Aorta (tissue), 5 donors: ENCODE measurements around the gene GLE1. TPM values are rescaled to one million over a fixed set of nuclear protein-coding genes. Genes with fewer than 3 reads are reported as not detected.
"Not testable (repeated sequence)": the region's sequence is repeated elsewhere in the genome, so short reads cannot be mapped to it uniquely, and the experiment has no call there.

Experiments
- ATAC-seq: fragments of 200-7000 bp; cut with Tn5 transposase; one replicate; pipeline ENCODE4 v1.9.1; 2022; ENCODE audit warnings: moderate library complexity; ENCODE audit not compliant: low FRiP score
- DNase-seq, 2 donors: peaks; one replicate each; pipeline ENCODE4 v3.0.0-alpha.2; 2020
- H3K27ac ChIP-seq, 2 donors: one replicate each; pipeline ENCODE4 v1.5.1; 2013; ENCODE audit warnings: low read length in 2 of 2, mild to moderate bottlenecking in 2 of 2, moderate library complexity in 2 of 2, control low read depth in 1 of 2, inconsistent platforms in 1 of 2, low read depth in 1 of 2
- H3K27me3 ChIP-seq, 2 donors: one replicate each; pipeline ENCODE4 v1.6.1; 2013; ENCODE audit warnings: control low read depth in 1 of 2, low read length in 1 of 2, mild to moderate bottlenecking in 1 of 2, moderate library complexity in 1 of 2; ENCODE audit not compliant: insufficient read depth in 2 of 2, control insufficient read depth in 1 of 2
- H3K36me3 ChIP-seq, 2 donors: one replicate each; pipeline ENCODE4 v1.6.1; 2013; ENCODE audit warnings: control low read depth in 1 of 2, low read length in 1 of 2, mild to moderate bottlenecking in 1 of 2; ENCODE audit not compliant: insufficient read depth in 2 of 2, control insufficient read depth in 1 of 2
- H3K4me1 ChIP-seq, 2 donors: one replicate each; pipeline ENCODE4 v1.6.1; 2013; ENCODE audit warnings: low read length in 2 of 2, control low read depth in 1 of 2, mild to moderate bottlenecking in 1 of 2, moderate library complexity in 1 of 2; ENCODE audit not compliant: insufficient read depth in 2 of 2, control insufficient read depth in 1 of 2
- H3K4me3 ChIP-seq, 2 donors: one replicate each; pipeline ENCODE4 v1.5.1; 2013; ENCODE audit warnings: low read length in 2 of 2, control low read depth in 1 of 2, mild to moderate bottlenecking in 1 of 2
- H3K9me3 ChIP-seq: one replicate; pipeline ENCODE4 v1.6.1; 2013; ENCODE audit warnings: mild to moderate bottlenecking, low read length; ENCODE audit not compliant: control insufficient read depth
- WGBS, 2 donors: extraction: QIAGEN DNeasy Blood & Tissue Kit; methylation state at CpG; one replicate each; pipeline ENCODE4 v1.1.7; 2013; 5-methylcytosine and 5-hydroxymethylcytosine counted together
- intact Hi-C, 2 donors: fragments of 100-400 bp; cut with DNase I; formaldehyde crosslinking; loops; one replicate each; pipeline versions ENCODE4 v1.14.2 to v1.15.0; 2022
- polyA plus RNA-seq, 2 donors: library from polyadenylated mRNA; stranded (reverse); fragments of 200-250 nt; gene quantifications; one replicate each; pipeline ENCODE4 v1.2.3, GENCODE V29; 2013
- total RNA-seq, 2 donors: library from RNA; stranded (reverse); fragmentation: NEBNext Ultra II Directional; extraction: Animal tissue kit (Norgen Biotek cat#: 25700); gene quantifications; one replicate each; pipeline ENCODE4 v1.2.1, GENCODE V29; 2021
- donor health status: healthy with polysubstance abuse.
- donor health status: Bipolar disorder and iron deficiency.
- donor health status: DM: no; HTN: no; CAD: no.
- donor health status: DM: no; HTN: no; CAD: no.
- donor health status: DM: yes; HTN: yes; CAD: no.

Gene GLE1
- total and polyA plus RNA-seq, 4 donors: 6.9 to 17.3 (median 12.9) TPM

GRCh38 chr9:128503415-128503825 lies 1.1 kb upstream of the GLE1 start:
- 36 to 45% methylated on average over 14 of the region's 14 CpGs for WGBS, 2 donors
- H3K27me3 ChIP-seq, H3K9me3 ChIP-seq, H3K27ac ChIP-seq, H3K4me1 ChIP-seq, ATAC-seq, H3K4me3 ChIP-seq, H3K36me3 ChIP-seq: not testable (repeated sequence)
- peak in 1 of 2 donors; percentile 59 for DNase-seq
- intact Hi-C loops: loop anchor here in 1 of 2 donors (5.0 kb wide), 1 partner anchor 46 kb away; the partner anchor contains the start of gene ODF2

DNA sequence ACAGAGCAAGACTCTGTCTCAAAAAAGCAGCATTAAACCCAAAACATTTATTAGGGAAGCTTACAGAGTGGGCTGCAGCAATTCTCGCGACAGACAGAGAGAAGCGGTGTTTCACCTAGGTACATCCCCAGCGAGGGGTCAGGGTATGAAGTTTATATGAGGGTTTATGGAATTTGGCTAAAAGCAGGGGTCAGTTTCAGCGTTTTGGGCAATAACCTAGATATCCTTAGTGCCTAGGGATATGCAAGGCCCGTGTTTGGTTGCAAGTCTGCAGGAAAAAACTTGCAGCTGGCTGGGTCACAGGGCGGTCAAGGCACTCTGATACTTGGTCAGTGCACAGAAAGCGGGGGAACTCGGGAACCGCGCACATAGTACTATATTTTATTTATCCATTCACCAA lies 649 bp upstream of the GLE1 start:
- no peaks in the 10 kb centered on the region for H3K27me3 ChIP-seq
- WGBS, 2 donors: 15 to 16% methylated on average over 11 of the region's 11 CpGs
- intact Hi-C loops: loop anchor here (2.0 to 5.0 kb wide), 2 partner anchors 47 to 49 kb away; partner anchors contain the start of genes ODF2 (in 1 of the 2) and SPTAN1 (in 1 of the 2)
- no peak overlapping the region for H3K27ac ChIP-seq
- H3K36me3 ChIP-seq: no peaks in the 10 kb centered on the region
- H3K4me3 ChIP-seq: peak overlapping the region; percentile 36 to 41
- no peaks in the 10 kb centered on the region for H3K9me3 ChIP-seq
- ATAC-seq (no peak), DNase-seq (peak in 1 of 2 donors; percentile 70)
- H3K4me1 ChIP-seq: peaks cover 0 to 4% of the 10 kb centered on the region in 2 donors

GRCh38 chr9:128505414-128505765 lies 871 bp downstream of the GLE1 start:
- Histone ChIP-seq H3K4me1 (peaks cover 0 to 4% of the 10 kb centered on the region in 2 donors), H3K9me3 (no peaks in the 10 kb centered on the region), H3K4me3 (peak overlapping the region; percentile 65 to 88), H3K36me3 (no peaks in the 10 kb centered on the region), H3K27ac (no peak overlapping the region), H3K27me3 (no peaks in the 10 kb centered on the region)
- ATAC-seq (no peak), DNase-seq (no peak)
- intact Hi-C loops: loop anchor here in 1 of 2 donors (2.0 kb wide), 1 partner anchor 47 kb away; the partner anchor contains the start of gene SPTAN1
- WGBS, 2 donors: 27 to 29% methylated on average over 6 of the region's 6 CpGs

DNA sequence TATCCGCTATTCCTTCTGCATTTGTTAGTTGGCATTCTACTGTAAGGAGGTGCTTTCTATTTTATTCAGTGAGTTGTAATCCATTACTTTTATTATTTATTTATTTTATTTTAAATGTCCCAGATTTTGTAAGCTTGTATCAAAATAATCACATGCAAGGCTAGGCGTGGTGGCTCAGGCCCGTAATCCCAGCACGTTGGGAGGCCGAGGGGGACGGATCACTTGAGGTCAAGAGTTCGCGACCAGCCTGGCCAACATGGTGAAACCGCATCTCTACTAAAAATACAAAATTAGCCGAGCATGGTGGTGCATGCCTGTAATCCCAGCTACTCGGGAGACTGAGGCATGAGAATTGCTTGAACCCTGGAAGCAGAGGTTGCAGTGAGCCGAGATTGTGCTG lies 1.4 kb downstream of the GLE1 start:
- not testable (repeated sequence) for ATAC-seq, H3K9me3 ChIP-seq, H3K27me3 ChIP-seq, H3K4me1 ChIP-seq, H3K4me3 ChIP-seq, H3K27ac ChIP-seq, H3K36me3 ChIP-seq
- intact Hi-C loops: loop anchor here in 1 of 2 donors (2.0 kb wide), 1 partner anchor 47 kb away; the partner anchor contains the start of gene SPTAN1
- WGBS, 2 donors: 83 to 88% methylated on average over 12 of the region's 12 CpGs
- DNase-seq: peak in 1 of 2 donors; percentile 39

- DNase-seq: no peak
These were observed 8.3 kb downstream of the GLE1 start for GRCh38 chr9:128512820-128513219.

GRCh38 chr9:128521956-128522355 lies 17.4 kb downstream of the GLE1 start:
- Histone ChIP-seq H3K9me3 (no peaks in the 10 kb centered on the region), H3K27me3 (no peaks in the 10 kb centered on the region), H3K27ac (no peak overlapping the region), H3K36me3 (peaks cover 5 to 6% of the 10 kb centered on the region in 2 donors), H3K4me1 (no peaks in the 10 kb centered on the region), H3K4me3 (no peak overlapping the region)
- WGBS, 2 donors: 93 to 95% methylated on average over 6 of the region's 6 CpGs
- DNase-seq: no peak
- intact Hi-C loops: no loop called here
- ATAC-seq: no peak

More at GRCh38 chr9:128512820-128513219, 8.3 kb downstream of the GLE1 start:
- ATAC-seq: no peak
- Histone ChIP-seq H3K36me3 (peaks cover 2 to 4% of the 10 kb centered on the region in 2 donors), H3K4me3 (no peak overlapping the region), H3K4me1 (no peaks in the 10 kb centered on the region), H3K27ac (no peak overlapping the region), H3K27me3 (no peaks in the 10 kb centered on the region), H3K9me3 (no peaks in the 10 kb centered on the region)
- intact Hi-C loops: no loop called here
- 88 to 91% methylated on average over 9 of the region's 9 CpGs for WGBS, 2 donors

DNA sequence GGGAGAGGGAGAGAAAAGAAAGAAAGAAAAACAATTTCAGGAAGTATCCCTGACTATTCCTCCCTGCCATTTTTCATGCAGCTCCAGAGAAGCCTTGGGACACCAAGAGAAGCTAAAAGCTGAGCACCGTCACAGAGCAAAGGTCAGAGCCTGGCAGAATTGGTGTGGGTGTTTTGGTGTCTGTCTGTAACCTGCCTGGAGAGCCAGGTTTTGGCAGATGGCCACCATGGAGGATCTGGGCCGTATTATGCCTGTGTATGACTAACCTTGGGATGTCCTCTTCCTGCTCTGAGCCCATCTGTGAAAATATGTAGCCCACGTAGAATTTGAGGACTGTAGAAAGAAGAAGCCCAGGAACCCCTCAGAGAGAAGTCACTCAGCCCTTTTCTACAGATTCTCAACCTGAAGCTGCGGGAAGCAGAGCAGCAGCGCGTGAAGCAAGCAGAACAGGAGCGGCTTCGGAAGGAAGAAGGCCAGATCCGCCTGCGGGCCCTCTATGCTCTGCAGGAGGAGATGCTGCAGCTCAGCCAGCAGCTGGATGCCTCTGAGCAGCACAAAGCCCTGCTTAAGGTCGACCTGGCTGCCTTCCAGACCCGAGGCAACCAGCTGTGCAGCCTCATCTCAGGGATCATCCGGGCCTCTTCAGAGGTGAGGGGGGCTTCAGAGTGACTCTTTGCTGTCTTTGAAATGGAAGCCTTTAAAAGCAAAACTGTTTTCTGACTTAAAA lies 18.8 kb downstream of the GLE1 start:
- no peak for ATAC-seq
- no peaks in the 10 kb centered on the region for H3K4me1 ChIP-seq
- WGBS, 2 donors: 69 to 71% methylated on average over 13 of the region's 13 CpGs
- H3K36me3 ChIP-seq: peaks cover 9% of the 10 kb centered on the region in 2 donors
- intact Hi-C loops: no loop called here
- H3K9me3 ChIP-seq: no peaks in the 10 kb centered on the region
- no peaks in the 10 kb centered on the region for H3K27me3 ChIP-seq
- no peak overlapping the region for H3K27ac ChIP-seq
- H3K4me3 ChIP-seq: no peak overlapping the region
- no peak for DNase-seq

GRCh38 chr9:128526720-128527119 lies 22.2 kb downstream of the GLE1 start:
- DNase-seq (no peak), ATAC-seq (no peak)
- Histone ChIP-seq H3K4me1 (no peaks in the 10 kb centered on the region), H3K36me3 (peaks cover 9% of the 10 kb centered on the region in 2 donors), H3K27me3 (no peaks in the 10 kb centered on the region), H3K4me3 (no peak overlapping the region), H3K9me3 (no peaks in the 10 kb centered on the region), H3K27ac (no peak overlapping the region)
- WGBS, 2 donors: 94 to 96% methylated on average over 2 of the region's 2 CpGs
- intact Hi-C loops: no loop called here
